ENCODE data around the gene ARL13B.
A peak's percentile ranks its signal among the peaks of the same experiment; 100 is the strongest.
"Not testable (repeated sequence)": the region's sequence is repeated elsewhere in the genome, so short reads cannot be mapped to it uniquely, and the experiment has no call there.

ARL13B gene

DNA sequence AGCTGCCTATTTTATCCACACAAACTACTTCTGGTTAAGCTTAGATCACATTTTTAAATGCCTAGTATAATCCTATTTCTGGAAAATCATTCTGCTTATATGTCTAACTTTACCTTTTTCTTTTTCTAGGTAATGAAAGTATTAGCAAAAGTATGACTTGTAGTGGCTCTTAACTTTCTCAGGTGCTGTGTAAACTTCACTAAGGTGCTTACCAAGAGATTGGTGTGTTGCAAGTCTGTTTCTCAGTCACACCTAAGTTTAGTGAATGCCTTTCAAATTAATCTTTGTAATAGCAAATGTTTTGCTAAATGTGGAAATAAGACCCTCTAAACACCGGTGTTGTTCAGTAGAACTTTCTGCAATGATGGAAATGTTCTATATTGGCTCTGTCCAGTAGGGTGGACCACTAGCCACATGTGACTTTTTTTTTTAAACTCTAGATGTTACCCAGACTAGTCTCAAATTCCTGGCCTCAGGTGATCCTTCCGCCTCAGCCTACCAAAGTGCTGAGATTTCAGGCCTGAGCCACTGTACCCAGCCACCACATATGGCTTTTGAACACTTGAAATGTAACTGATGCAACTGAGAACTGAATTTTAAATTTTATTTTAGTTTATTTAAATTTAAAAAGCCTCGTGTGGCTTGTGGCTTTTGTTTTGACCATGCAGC is 22.0 kb downstream of the ARL13B start:
- DNase-seq: no peak

DNA sequence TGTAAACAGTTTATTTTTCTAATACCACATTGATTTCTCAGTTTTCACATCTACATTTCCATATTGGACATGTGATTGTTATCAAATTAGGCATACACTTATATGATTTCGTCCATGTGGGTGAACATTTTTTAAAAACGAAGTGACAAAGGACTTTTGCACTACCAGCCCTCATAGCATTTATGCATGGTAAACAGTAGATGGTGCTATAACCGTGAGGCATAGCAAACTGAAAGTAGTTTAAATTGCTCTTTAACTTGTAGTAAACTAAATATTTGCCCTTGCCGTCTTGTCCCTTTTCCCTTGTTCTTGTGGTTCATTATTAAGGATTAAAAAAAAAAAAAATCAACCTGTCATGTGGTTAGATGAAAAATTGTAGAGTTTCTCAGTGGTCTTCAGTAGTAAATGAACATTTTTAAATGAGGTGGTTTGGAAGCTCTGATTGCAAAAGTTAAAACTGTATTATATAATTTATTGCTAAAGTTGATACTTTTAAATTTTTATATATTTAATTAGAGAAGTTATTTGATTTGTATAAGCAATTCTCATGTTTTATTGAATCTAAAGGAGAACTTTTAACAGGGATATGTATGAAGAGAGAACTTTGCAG is 24.5 kb downstream of the ARL13B start:
- DNase-seq: no peak

DNA sequence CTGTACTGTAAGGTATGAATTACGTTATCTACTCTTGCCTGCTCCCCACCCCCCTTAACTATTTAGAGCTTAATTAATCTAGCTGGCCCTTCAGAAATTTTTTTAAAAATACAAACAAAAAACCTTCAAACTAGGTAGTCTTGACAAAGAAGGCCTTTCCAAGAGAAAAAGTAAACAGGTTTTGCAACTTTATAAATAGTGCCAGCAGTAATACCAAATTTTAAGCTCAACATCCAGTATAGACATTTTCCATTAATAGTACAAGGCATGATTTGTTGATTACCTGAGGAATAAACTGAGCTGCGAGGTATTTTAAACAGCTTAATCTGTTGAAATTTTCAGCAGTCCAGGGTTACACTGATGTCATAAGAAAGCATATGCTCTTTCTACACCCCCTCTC is 28.3 kb downstream of the ARL13B start:
- no peak for DNase-seq

DNA sequence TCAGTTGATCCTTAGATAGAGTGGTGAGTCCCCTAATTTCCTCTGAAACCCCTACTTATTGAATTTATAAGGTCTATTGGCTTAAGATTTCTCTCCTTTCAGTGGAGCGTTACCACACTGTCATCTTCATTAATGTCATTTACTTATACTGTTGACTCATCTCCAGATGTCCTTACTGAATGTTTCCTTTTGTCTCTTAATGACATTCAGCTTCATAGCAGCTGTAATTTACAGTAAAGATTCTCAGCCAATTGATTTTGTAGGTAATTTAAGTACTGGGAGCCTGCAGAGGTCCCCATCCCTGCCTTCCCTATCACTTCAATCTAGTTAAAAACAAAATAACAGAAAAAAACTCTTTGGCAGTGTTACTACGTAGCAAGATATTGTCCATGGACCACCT is 29.7 kb downstream of the ARL13B start:
- no peak for DNase-seq

DNA sequence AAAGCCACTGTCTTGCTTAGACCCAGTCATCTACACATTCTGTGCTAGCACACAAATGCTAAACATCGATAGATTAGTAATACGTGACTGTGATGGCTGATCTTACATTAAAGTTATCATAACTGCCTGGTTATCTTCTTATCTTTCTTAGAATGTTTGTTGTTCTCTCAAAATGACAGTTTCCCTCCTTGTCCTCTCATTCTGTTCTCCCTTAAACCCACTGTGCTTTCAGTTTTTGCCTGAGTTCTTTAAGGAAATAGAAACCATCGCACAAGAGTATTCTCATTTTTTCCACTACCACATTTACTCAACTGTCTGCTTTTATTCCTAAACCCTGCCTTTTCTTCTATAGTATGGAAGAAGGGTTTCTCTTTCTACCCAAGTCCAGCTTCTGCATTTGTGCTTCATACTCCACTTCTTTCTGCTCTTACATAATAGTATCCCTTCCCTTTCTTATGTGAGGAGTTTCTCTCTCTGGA is 31.3 kb downstream of the ARL13B start:
- no peak for DNase-seq

DNA sequence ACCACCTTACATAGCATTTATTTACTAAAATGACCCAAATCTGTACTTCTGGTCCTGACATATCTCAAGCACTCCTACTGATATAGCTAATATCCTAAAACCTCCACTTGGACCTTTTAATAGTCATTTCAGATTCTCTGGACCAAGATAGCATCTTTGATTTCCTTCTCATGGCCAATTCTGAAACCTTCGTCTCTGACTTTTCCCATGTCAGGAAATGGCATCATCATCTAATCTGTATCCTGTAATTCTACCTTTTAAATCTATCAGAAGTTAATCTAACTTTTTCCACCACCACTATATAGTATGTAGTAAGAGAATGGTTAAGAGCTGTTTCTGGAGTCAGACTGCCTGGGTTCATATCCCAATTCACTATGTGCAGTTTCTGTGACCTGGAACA is 32.2 kb downstream of the ARL13B start:
- no peak for DNase-seq

DNA sequence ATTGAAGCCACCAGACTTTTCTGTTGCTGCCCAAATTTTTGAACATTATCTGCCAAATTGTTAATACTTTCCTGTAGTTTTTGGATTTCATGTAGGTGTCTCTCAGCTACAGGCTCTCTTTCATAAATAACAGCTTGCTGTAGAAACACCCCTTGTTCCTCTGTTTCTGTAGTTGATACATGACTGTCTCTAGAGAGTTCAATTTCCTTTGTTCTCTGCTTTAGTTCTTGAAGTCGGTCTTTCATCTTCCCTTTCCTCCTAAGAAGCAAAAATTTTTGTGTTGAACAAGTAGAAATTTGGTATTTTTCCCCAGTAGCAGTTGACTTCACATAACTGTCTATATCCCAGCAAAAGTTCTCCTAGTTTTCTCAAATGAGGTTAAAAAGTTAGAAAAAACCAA is 35.1 kb downstream of the ARL13B start:
- DNase-seq: no peak

DNA sequence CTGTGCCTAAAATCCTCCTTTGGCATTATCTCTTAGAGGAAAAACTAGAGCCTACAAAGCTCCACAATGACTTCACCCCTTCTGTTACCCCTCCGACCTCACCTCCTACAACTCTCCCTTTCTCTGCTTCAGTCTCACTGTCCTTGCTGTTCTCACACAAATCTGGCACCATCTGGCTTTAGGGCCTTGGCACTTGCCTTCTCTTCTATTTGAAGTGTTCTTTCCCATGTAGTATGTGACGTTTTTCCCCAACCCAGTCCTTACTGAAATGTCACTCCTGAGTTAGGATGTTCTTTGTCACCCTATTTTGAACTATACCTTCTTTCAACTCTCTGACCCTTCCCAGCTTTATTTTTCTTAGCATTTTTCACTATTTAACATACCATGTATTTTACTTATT is 39.7 kb downstream of the ARL13B start:
- no peak for DNase-seq

DNA sequence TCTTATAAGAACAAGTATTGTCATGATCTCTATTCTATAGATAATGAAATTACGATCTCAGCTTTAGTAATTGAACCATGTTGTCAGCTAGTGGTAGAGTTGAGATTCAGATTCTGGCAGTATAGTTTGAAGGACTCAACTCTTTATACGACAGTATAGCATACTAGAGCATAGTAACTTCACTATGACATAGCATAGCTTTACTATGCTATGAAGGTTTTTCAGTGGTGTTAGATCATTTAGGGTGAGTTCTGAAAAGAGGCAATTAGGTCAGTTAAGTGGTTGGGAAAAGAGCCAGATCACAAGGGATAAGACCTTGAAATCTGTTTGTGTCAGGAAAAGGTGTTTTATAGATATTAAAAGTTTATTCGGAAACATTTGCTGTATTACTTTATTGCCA is 40.3 kb downstream of the ARL13B start:
- DNase-seq: no peak

DNA sequence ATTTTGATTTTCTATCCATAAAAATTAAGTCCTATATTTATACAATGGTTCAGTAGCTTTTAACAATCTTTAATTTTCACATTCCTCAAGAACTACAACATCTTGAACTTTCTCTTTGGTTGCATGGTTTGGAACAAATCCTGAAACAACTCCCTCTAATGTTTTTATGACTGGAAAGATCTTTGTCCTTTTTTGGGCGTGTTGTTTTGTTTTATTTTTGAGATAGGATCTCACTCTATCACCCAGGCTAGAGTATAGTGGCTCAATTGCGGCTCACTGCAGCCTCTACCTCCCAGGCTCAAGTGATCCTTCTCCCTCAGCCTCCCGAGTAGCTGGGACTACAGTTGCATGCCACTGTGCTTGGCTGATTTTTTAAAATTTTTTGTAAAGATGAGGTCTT is 44.4 kb downstream of the ARL13B start:
- DNase-seq: no peak

DNA sequence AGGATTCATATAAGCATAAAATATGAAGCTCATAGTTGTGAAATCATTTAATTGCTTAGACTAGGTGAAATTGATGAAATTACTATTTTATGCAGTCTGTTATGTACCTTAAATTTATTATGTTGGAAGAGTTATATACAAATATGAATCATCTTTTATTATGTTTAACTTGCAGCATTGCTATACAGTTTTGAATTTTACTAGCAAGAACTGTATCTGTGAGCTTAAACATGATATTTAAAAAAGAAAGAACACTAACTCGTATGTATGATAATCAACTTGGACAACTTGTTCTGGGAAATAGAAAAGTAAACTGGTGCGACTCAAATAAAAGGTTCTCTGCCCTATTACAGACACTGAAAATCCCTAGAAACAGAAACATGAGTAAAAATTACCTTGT is 46.7 kb downstream of the ARL13B start:
- no peak for DNase-seq

DNA sequence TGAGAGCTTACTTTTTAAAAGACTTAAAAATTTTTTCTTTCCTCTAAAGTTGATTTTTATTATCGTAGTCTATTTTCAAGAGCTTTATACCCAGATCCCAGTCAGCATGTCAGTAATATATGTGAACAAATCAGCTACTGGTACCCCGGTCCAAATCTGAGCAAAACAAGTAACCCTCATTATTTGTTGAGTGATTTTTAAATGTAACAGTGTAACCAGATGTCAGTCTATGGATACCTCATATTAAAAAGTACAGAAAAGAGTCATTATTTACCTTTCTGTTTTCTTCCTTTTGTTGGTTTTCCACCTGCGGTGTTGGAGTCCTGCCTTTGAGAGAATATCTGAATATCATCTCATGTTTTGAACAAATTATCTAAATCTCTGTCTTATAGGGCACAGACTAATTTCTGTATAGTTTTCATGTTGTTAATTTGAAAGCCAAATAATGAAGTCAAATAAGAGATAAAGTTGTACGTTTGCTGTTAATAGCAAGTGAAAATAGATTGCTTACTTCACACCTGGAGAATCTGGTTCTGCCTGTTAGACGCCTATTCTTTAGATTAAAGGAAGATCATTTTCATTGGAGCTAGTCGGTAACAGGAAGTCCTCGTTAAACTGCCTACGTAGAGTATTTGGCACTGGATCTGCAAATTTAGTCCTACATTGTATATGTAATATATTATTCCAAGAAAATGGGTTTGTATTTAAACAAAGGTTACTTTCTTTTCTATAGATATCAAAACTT is 48.3 kb downstream of the ARL13B start, which contains the start of gene STX19:
Gene STX19, minus strand, starts transcription at position 505 of the 745 bp plus-strand sequence. CDS start 13,328 bp downstream, outside the sequence.
- DNase-seq: no peak

DNA sequence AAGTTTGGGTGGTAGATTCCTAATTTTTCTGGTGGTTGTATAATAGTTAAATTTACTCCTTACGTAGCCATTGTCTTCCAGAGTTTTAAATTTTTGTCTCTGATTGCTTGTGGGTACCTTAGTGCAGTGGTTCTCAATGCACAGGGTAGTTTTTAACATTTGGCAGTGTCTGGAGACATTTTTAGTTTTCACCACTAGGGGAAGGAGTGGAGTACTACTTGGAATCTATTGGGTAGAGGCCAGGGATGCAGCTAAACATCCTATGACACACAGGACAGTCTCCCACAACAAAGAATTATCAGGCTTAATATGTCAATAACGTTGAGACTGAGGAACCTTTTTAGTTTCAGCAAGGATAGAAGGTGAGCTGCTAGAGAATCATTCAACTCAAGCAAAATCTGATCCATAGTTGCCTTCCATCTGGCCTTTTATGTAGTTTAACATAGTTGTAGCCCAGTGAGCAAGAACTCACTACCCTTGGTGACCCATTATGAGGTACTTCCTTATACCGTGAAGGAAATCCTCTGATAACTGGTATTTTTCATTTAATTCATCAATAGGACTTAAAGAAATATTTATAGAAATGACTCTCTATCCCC is 57.1 kb downstream of the ARL13B start:
- DNase-seq: no peak

DNA sequence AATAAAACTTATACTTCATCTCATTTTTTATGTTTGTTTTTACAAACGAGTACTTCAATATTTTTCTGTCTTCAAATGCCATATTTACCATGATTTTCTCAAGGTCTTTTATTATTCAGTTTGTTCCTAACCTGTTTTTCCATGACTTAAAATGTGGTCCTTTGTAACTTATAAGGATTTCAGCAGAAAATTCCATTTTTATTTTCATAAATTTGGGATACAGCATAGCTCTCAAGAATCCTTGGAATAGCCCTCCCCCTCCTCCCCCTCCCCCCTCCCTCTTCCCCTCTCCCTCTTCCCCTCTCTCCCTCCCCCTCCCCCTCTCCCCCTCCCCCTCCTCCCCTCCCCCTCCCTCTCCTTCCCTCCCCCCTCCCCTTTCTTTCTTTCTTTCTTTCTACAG is 63.3 kb downstream of the ARL13B start:
- DNase-seq: no peak

DNA sequence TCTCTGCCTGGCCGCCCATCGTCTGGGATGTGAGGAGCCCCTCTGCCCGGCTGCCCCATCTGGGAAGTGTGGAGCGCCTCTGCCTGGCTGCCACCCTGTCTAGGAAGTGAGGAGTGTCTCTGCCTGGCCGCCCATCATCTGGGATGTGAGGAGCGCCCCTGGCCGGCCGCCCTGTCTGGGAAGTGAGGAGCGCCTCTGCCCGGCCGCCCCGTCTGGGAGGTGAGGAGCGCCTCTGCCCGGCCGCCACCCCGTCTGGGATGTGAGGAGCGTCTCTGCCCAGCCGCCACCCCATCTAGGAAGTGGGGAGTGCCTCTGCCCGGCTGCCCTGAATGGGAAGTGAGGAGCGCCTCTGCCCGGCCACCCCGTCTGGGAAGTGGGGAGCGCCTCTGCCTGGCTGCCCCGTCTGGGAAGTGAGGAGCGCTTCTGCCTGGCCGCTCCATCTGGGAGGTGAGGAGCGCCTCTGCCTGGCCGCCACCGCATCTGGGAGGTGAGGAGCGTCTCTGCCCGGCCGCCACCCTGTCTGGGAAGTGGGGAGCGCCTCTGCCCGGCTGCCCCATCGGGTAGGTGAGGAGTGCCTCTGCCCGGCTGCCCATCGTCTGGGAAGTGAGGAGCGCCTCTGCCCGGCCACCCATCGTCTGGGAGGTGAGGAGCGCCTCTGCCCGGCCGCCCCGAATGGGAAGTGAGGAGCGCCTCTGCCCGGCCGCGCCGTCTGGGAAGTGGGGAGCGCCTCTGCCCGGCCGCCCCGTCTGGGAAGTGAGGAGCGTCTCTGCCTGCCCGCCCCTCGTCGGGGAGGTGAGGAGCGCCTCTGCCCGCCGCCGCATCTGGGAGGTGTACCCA is 64.4 kb downstream of the ARL13B start:
- DNase-seq: not testable (repeated sequence)

DNA sequence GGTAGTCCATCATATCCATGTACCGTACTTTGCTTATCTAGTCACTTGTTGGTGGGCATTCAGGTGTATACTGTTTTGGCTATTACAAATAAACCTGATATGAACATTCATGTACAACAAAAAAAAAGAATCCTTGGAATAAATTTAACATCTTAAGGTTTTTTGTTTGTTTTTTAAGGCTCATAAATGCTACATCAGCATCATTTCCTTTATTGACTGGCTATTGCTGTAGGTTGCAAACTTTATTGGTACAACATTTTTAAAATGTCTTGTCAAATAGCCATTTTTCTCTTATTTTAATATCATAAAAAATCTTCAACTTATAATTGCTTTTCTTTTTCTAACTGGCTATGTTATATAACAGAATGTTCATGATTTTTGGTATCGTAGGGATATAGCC is 66.6 kb downstream of the ARL13B start:
- DNase-seq: no peak

DNA sequence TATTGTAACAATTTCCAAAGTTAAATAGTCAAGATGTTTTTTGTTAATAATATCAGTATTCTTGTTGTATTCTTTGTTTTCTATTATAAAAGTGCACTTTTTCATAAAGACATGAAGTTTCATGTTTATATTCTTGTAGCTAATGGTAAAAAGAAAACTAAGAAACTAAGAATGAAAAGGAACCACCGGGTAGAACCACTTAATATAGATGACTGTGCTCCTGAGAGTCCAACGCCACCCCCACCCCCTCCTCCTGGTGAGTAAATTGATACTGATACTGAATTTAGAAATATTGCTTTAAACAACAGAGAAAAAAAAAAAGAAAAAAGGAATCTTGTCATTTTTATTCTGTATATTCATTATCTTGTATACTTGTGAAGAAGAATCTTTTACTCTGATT is 69.3 kb downstream of the ARL13B start:
- no peak for DNase-seq

DNA sequence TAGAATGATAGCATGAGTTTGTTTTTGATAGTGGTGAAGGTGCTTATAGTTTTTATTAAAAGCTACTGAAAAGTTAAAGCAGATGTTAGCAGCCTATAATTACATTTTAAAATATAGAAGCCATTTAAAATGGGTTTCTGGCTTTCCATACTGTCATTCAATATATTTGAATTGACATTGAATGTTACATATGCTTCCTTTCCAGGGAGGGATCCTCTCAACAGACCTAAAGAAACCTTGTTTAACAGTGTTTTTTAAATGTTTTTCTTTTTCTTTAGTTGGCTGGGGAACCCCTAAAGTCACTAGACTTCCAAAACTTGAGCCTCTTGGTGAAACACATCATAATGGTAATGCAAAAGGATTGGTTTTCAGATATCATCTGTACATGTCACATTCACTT is 70.6 kb downstream of the ARL13B start:
- DNase-seq: no peak

DNA sequence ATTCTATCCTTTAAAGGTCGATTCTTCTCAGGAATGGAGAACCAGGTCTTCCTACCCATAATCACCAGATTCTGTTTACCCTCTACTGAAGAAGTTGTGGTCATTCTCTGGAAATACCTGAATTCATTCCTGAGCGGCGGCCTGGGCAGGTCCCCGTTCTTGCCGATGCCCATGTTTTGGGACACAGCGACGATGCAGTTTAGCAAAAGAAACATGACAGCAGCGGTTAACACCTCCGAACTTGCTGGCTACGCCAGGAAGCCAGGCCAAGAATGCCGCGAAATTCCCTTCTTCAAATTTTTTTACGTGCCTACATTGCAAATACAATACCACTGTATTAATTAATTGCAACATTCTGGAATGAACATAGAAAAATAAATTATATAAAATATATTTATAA is 81.3 kb downstream of the ARL13B start:
- no peak for DNase-seq

DNA sequence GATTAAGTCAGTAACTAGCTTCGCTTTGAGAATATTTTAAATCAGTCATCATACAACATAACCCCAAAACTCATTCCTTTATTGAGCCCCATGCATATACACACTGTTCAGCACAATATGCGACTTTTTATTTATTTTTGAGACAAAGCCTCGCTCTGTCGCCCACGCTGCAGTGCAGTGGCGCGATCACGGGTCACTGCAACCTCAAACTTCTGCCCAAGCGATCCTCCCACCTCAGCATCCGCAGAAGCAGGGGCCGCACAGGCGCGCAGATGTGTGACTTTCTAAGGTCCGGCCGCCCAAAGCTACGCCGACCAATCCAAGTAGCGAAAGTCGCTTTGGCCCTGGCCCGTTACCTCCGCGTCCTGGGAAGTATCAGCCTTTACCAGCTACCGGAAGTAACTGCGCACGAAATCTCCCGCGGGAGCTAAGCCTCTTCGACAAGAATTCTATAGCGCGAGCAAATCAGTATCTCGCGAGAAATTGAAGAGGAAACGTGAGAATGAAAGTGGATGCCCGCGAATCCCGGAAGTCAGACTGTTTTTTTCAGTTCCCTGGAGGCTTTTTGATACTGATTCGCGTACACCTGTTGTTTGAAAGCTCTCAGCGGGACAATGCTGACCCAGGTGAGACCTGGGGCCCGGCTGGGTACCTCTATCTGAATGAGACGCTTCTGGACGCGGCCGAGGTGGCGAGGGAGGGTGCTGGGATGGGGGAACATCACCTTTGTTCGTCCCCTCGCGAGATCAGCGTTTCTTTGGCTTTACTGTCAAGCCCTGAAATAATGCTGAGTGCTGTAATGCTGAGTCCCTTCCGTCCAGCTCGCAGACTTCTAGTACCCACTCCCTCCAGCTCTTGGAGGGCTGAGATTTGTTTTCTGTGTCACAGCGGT is 82.8 kb downstream of the ARL13B start, which contains the start of the genes DHFR2 and NSUN3:
Gene DHFR2, minus strand, starts transcription at position 404 of the 892 bp plus-strand sequence. CDS start 1,405 bp downstream, outside the sequence.
Gene NSUN3, plus strand, starts transcription at position 549 of the 892 bp plus-strand sequence. Its CDS starts 66 bp downstream, at position 615.
- peak; percentile 88 for DNase-seq

DNA sequence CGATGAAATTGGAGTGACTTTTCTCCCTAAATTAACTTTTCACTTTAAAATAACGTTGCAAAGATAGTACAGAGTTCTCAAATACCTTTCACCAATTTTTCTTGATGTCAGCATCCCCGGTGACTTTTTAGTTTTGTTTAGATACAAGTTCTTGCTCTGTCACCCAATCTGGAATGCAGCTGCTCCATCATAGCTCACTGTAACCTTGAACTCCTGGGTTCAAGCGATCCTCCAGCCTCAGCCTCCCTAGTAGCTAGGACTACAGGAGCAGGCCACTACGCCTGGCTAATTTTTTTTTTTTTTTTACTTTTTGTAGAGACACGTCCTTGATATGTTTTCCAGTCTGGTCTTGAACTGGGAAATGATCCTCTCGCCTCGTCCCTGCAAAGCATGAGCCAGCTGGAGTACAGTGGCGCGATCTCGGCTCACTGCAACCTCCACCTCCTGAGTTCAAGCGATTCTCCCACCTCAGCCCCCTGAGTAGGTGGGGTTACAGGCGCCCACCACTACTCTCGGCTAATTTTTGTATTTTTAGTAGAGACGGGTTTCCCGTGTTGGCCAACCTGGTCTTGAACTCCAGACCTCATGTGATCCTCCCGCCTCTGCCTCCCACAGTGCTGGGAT is 83.7 kb downstream of the ARL13B start:
- no peak for DNase-seq

All from activated CD8-positive, alpha-beta memory T cell treated with anti-CD3 and anti-CD28 coated beads, Interleukin-2, amount 50 U/mL, for 48 hours (primary cell).